GM12892 (cell line): ENCODE data around the gene LCN2. TPM values are rescaled to one million over a fixed set of nuclear protein-coding genes. Genes with fewer than 3 reads are reported as not detected.

Source experiments
- DNase-seq: peaks from one replicate; pipeline ENCODE4 v3.0.0; 2011; ENCODE audit not compliant: insufficient read length
- FAIRE-seq: peaks from 2 replicates; lab custom pipeline; 2011; peaks lifted over from hg19 to GRCh38; lab: Jason Lieb, UNC
- POLR2A ChIP-seq: IDR thresholded peaks from 2 replicates; pipeline ENCODE4 v1.6.1; 2011; ENCODE audit warnings: low read depth, low read length, control low read depth
- POLR2AphosphoS5 ChIP-seq: IDR thresholded peaks from 2 replicates; pipeline ENCODE4 v1.6.1; 2011; ENCODE audit warnings: low read depth, low read length, control low read depth
- TAF1 ChIP-seq: IDR thresholded peaks from 2 replicates; pipeline ENCODE4 v1.6.1; 2011; ENCODE audit warnings: low read depth, mild to moderate bottlenecking, control low read depth, low read length, borderline replicate concordance
- polyA plus RNA-seq: library from polyadenylated mRNA; unstranded; fragments of >200 nt; gene quantifications from one replicate; pipeline ENCODE4 v1.2.1, GENCODE V29; 2012; ENCODE audit warnings: missing spikeins, inconsistent platforms; ENCODE audit not compliant: missing spikeins

The LCN2 gene
- polyA plus RNA-seq, result not detected

- DNase-seq (peak; percentile 8), FAIRE-seq (no peak)
- TF ChIP-seq TAF1, result no peak
- TF ChIP-seq POLR2A, result no peak
- no peak for TF ChIP-seq POLR2AphosphoS5
These were observed at the start of gene LCN2 for GRCh38 chr9:128149001-128149701. LCN2 (plus strand) TSS chr9:128149453; CDS start chr9:128149526, 73 bp downstream.

- FAIRE-seq (no peak), DNase-seq (no peak)
- TF ChIP-seq POLR2AphosphoS5 (no peak), TAF1 (no peak), POLR2A (no peak)
These were observed 49.2 kb upstream of the LCN2 start for GRCh38 chr9:128099932-128100491.

- TF ChIP-seq POLR2A (no peak), POLR2AphosphoS5 (no peak), TAF1 (no peak)
- DNase-seq (no peak), FAIRE-seq (no peak)
These were observed 48.7 kb upstream of the LCN2 start for GRCh38 chr9:128100581-128100980.

- TF ChIP-seq POLR2AphosphoS5 (no peak), TAF1 (no peak), POLR2A (no peak)
- DNase-seq (no peak), FAIRE-seq (no peak)
These were observed 48.0 kb upstream of the LCN2 start for GRCh38 chr9:128101231-128101661.

- DNase-seq (no peak), FAIRE-seq (no peak)
- TF ChIP-seq POLR2A (no peak), TAF1 (no peak), POLR2AphosphoS5 (no peak)
These were observed 47.6 kb upstream of the LCN2 start for GRCh38 chr9:128101690-128102089.

- FAIRE-seq, result no peak
These were observed 47.1 kb upstream of the LCN2 start for GRCh38 chr9:128102196-128102595.

GRCh38 chr9:128102861-128103588 lies 46.2 kb upstream of the LCN2 start:
- DNase-seq (no peak), FAIRE-seq (no peak)
- no peak for TF ChIP-seq TAF1
- no peak for TF ChIP-seq POLR2AphosphoS5

More at GRCh38 chr9:128102196-128102595, 47.1 kb upstream of the LCN2 start:
- no peak for DNase-seq
- TF ChIP-seq TAF1, result no peak

- FAIRE-seq, result no peak
- DNase-seq, result no peak
These were observed 45.7 kb upstream of the LCN2 start for GRCh38 chr9:128103589-128103962.

GRCh38 chr9:128104171-128104618 lies 45.1 kb upstream of the LCN2 start:
- DNase-seq (no peak), FAIRE-seq (no peak)

More at GRCh38 chr9:128103589-128103962, 45.7 kb upstream of the LCN2 start:
- no peak for TF ChIP-seq POLR2A
- no peak for TF ChIP-seq POLR2AphosphoS5
- TF ChIP-seq TAF1, result no peak

GRCh38 chr9:128105538-128106175 lies 43.6 kb upstream of the LCN2 start:
- FAIRE-seq (no peak), DNase-seq (no peak)
- TF ChIP-seq POLR2A (no peak), TAF1 (no peak), POLR2AphosphoS5 (no peak)

More at GRCh38 chr9:128104171-128104618, 45.1 kb upstream of the LCN2 start:
- TF ChIP-seq POLR2AphosphoS5, result no peak
